Pancreas (tissue), 10 donors: ENCODE measurements around the gene DSG3. TPM values are rescaled to one million over a fixed set of nuclear protein-coding genes. Genes with fewer than 3 reads are reported as not detected.

Experiments used
- ATAC-seq, 4 donors: fragments of 200-7000 bp; cut with Tn5 transposase; one replicate each; pipeline versions ENCODE4 v1.8.0 to v1.9.1; 2020; ENCODE audit warnings: mild to moderate bottlenecking in 4 of 4, moderate library complexity in 4 of 4
- DNase-seq, 6 donors: peaks; one replicate each; pipeline ENCODE4 v3.0.0-alpha.2; 2020
- FAIRE-seq: peaks from 2 replicates; lab custom pipeline; 2012; peaks lifted over from hg19 to GRCh38; lab: Jason Lieb, UNC
- H3K27ac ChIP-seq, 4 donors: fragments of 200-600 bp; sonication (generic); 1 replicate in 3 of 4; 2 replicates in 1 of 4; pipeline versions ENCODE4 v1.5.0 to v1.8.0; 2020
- H3K27me3 ChIP-seq, 4 donors: fragments of 200-600 bp; one replicate each; pipeline ENCODE4 v1.8.0; 2021
- H3K36me3 ChIP-seq, 3 donors: fragments of 200-600 bp; sonication (generic) in 1 of 3; one replicate each; pipeline versions ENCODE4 v1.5.0 to v1.8.0; 2020 to 2021
- H3K4me1 ChIP-seq, 3 donors: fragments of 200-600 bp; one replicate each; pipeline ENCODE4 v1.8.0; 2021
- H3K4me3 ChIP-seq, 4 donors: fragments of 200-600 bp; sonication (generic) in 2 of 4; one replicate each; pipeline versions ENCODE4 v1.5.0 to v1.8.0; 2020 to 2021
- H3K9me3 ChIP-seq, 4 donors: fragments of 200-600 bp; one replicate each; pipeline ENCODE4 v1.8.0; 2021
- CTCF ChIP-seq, 4 donors: fragments of 200-600 bp; sonication (generic) in 3 of 4; IDR thresholded peaks; one replicate each; pipeline versions ENCODE4 v1.5.0 to v1.8.0; 2021; ENCODE audit warnings: antibody characterized with exemption in 4 of 4
- WGBS, 2 donors: extraction: QIAGEN DNeasy Blood & Tissue Kit; methylation state at CpG; one replicate each; pipeline ENCODE4 v1.1.7; 2013; 5-methylcytosine and 5-hydroxymethylcytosine counted together
- intact Hi-C, 3 donors: fragments of 100-400 bp; cut with DNase I; formaldehyde crosslinking; loops; one replicate each; pipeline versions ENCODE4 v1.11.1 to v1.14.2; 2022
- polyA plus RNA-seq, 2 donors: library from polyadenylated mRNA; stranded (reverse); fragments of 200-250 nt; gene quantifications; one replicate each; pipeline ENCODE4 v1.2.3, GENCODE V29; 2013
- total RNA-seq, 6 donors: library from RNA; stranded (reverse); fragmentation: NEBNext Ultra II Directional in 4 of 6; extraction: Animal tissue kit (Norgen Biotek cat#: 25700) in 4 of 6; gene quantifications; one replicate each; pipeline versions ENCODE4 v1.2.1 to v1.2.4, GENCODE V29; 2021 to 2023
- donor health status: healthy with polysubstance abuse.
- donor health status: DM: no; HTN: no; CAD: no; lungs with moderate emphysema.
- donor health status: DM: no; HTN: no; CAD: no.
- donor health status: control.
- donor health status: control.
- donor health status: Bipolar disorder and iron deficiency.
- donor health status: DM: yes; HTN: yes; CAD: no.
- donor health status: DM: no; HTN: no; CAD: no.
- donor health status: DM: no; HTN: no; CAD: no.
- donor health status: DM: yes; HTN: yes; CAD: no.

The DSG3 gene
- total and polyA plus RNA-seq, 8 donors: 0.02 TPM; not detected in 7

DNA sequence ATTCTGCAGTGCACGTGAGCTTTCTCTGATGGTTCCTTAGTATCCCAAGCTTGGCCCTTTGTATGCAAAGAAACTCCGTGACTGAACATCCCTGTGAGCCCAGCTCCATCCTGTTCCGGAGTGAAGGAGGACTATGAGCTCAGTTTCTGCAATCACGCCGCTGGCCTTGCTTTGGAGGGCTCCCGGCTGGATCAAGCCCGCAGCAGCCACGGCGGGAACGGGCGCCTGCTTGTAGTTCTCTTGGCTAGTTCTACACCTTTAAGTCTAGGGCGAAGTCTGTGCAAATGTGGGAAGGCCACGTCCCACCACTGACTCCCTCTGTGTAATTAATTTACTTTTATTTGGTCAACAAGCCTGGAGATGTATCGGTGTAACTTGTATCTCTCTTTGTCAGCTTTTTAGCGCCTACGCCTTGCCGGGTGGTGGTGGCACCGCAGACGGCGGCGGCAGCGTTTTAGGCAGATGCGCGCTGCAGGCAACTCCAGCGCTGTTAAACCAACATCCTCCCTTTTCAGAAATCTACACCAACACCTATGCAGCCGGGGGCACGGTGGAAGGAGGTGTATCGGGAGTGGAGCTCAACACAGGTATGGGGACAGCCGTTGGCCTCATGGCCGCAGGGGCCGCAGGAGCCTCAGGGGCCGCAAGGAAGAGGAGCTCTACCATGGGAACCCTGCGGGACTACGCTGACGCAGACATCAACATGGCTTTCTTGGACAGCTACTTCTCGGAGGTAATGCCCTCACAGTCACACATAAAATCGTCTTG, 36.6 kb upstream of the DSG3 start:
- H3K27ac ChIP-seq: no peak overlapping the region
- no peaks in the 10 kb centered on the region for H3K9me3 ChIP-seq
- ATAC-seq: no peak
- intact Hi-C loops: no loop called here
- no peak for TF ChIP-seq CTCF (IDR thresholded peaks at IDR 0.05)
- 69 to 71% methylated on average over 37 of the region's 37 CpGs for WGBS, 2 donors
- no peak for FAIRE-seq
- no peak overlapping the region for H3K4me3 ChIP-seq
- no peaks in the 10 kb centered on the region for H3K36me3 ChIP-seq
- no peaks in the 10 kb centered on the region for H3K27me3 ChIP-seq
- no peaks in the 10 kb centered on the region for H3K4me1 ChIP-seq
- DNase-seq: peak in 2 of 6 donors; percentile 25 to 35

DNA sequence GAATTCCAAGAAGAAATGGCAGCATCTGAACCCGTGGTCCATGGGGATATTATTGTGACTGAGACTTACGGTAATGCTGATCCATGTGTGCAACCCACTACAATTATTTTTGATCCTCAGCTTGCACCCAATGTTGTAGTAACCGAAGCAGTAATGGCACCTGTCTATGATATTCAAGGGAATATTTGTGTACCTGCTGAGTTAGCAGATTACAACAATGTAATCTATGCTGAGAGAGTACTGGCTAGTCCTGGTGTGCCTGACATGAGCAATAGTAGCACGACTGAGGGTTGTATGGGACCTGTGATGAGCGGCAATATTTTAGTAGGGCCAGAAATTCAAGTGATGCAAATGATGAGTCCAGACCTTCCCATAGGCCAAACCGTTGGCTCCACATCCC, 34.4 kb upstream of the DSG3 start:
- no peaks in the 10 kb centered on the region for H3K9me3 ChIP-seq
- no peak for DNase-seq
- FAIRE-seq: no peak
- no peaks in the 10 kb centered on the region for H3K4me1 ChIP-seq
- 87% methylated on average over 6 of the region's 6 CpGs for WGBS, 2 donors
- ATAC-seq: no peak
- TF ChIP-seq CTCF (IDR thresholded peaks at IDR 0.05): no peak
- no peaks in the 10 kb centered on the region for H3K27me3 ChIP-seq
- H3K27ac ChIP-seq: no peak overlapping the region
- intact Hi-C loops: no loop called here
- H3K4me3 ChIP-seq: no peak overlapping the region
- H3K36me3 ChIP-seq: no peaks in the 10 kb centered on the region

- TF ChIP-seq CTCF (IDR thresholded peaks at IDR 0.05): no peak
- Histone ChIP-seq H3K9me3 (no peaks in the 10 kb centered on the region), H3K36me3 (no peaks in the 10 kb centered on the region), H3K4me3 (no peak overlapping the region), H3K27ac (no peak overlapping the region), H3K27me3 (no peaks in the 10 kb centered on the region), H3K4me1 (no peaks in the 10 kb centered on the region)
- intact Hi-C loops: no loop called here
- FAIRE-seq (peak; percentile 67), ATAC-seq (no peak), DNase-seq (no peak)
Observed at GRCh38 chr18:31417850-31418249, 29.7 kb upstream of the DSG3 start.

DNA sequence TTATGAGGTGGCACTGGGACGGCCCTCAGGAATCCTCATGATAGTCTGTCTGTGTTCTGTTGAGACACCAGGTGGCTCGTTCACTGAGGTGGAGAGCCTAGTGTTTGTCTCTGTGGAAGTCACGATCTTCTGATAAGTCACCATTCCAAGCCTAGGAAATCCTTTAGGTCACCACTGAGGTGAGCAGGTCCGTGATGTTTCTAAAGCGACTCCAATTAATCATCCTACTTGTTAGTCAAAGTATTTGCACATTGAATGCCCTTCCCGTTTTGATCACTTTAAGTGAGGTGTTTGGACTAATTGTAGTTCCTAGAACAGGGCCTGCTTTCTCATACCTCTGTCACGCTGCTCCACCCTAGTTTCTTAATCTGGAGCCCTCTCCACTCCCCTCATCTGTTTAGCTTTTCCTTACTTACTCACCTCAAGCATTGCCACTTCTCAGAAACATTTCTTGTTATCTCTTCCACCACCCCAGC, 28.0 kb upstream of the DSG3 start:
- H3K4me3 ChIP-seq: no peak overlapping the region
- TF ChIP-seq CTCF (IDR thresholded peaks at IDR 0.05): no peak
- intact Hi-C loops: no loop called here
- no peak for DNase-seq
- no peaks in the 10 kb centered on the region for H3K27me3 ChIP-seq
- H3K4me1 ChIP-seq: no peaks in the 10 kb centered on the region
- ATAC-seq: peak in 1 of 4 donors; percentile 46
- H3K36me3 ChIP-seq: no peaks in the 10 kb centered on the region
- no peaks in the 10 kb centered on the region for H3K9me3 ChIP-seq
- 68 to 71% methylated on average over 7 of the region's 7 CpGs for WGBS, 2 donors
- no peak for FAIRE-seq
- H3K27ac ChIP-seq: no peak overlapping the region

- TF ChIP-seq CTCF (IDR thresholded peaks at IDR 0.05): no peak
- Histone ChIP-seq H3K4me3 (no peak overlapping the region), H3K27me3 (no peaks in the 10 kb centered on the region), H3K27ac (no peak overlapping the region), H3K36me3 (no peaks in the 10 kb centered on the region), H3K9me3 (no peaks in the 10 kb centered on the region), H3K4me1 (no peaks in the 10 kb centered on the region)
- FAIRE-seq: no peak
- intact Hi-C loops: no loop called here
- DNase-seq: no peak
- ATAC-seq: no peak
- WGBS, 2 donors: 90 to 95% methylated on average over 6 of the region's 6 CpGs
Observed at GRCh38 chr18:31420032-31420431, 27.5 kb upstream of the DSG3 start.
